Measurements from ENCODE around the gene CMIP. TPM values are rescaled to one million over a fixed set of nuclear protein-coding genes. Genes with fewer than 3 reads are reported as not detected.

The CMIP gene
- total and polyA plus RNA-seq, 3 experiments from 2014 or later = 1.0 to 24.4 (median 23.6) TPM

- peaks cover 0 to 13% (median 3%) of the 10 kb centered on the region in 3 donors for H3K36me3 Mint-ChIP-seq
- peak overlapping the region; percentile 7 for H3K4me3 ChIP-seq (ENCODE audit: low read length)
- POLR2A ChIA-PET = interaction anchor here (0.6 kb wide), 3 partner anchors 36 to 209 kb away, joined by 3 to 7 read pairs (median 3); no protein-coding TSS in a partner anchor
These were observed 271.0 kb downstream of the CMIP start for GRCh38 chr16:81715358-81716196.

GRCh38 chr16:81716478-81717225 lies 272.0 kb downstream of the CMIP start:
- Mint-ChIP-seq H3K27me3 (no peaks in the 10 kb centered on the region), H3K9me3 (no peaks in the 10 kb centered on the region), H3K27ac (peak overlapping the region; percentile 81 to 96 (median 94)), H3K4me3 (peak overlapping the region; percentile 64 to 87 (median 83)), H3K36me3 (peaks cover 0 to 8% (median 1%) of the 10 kb centered on the region in 3 donors), H3K4me1 (peaks cover 45 to 56% (median 56%) of the 10 kb centered on the region in 3 donors)
- ChIA-PET POLR2A (no interaction called here), CTCF (interaction anchor here (0.7 to 1.0 kb wide), 2 partner anchors 20 to 92 kb away, joined by 3 read pairs; no protein-coding TSS in a partner anchor)
- Histone ChIP-seq H3K9me3 (ENCODE audit: low read length) (no peaks in the 10 kb centered on the region), H3K36me3 (ENCODE audit: insufficient read depth, low read length) (no peaks in the 10 kb centered on the region), H3K27ac (ENCODE audit: low read depth, low read length) (no peak overlapping the region), H3K27me3 (ENCODE audit: insufficient read depth, low read length, poor library complexity, severe bottlenecking) (no peaks in the 10 kb centered on the region), H3K4me3 (ENCODE audit: low read length) (no peak overlapping the region), H3K4me1 (ENCODE audit: insufficient read depth, low read length) (peaks cover 42% of the 10 kb centered on the region)
- DNase-seq = peak in 3 of 5 donors; percentile 28 to 77 (median 31)

More at GRCh38 chr16:81715358-81716196, 271.0 kb downstream of the CMIP start:
- H3K9me3 Mint-ChIP-seq = no peaks in the 10 kb centered on the region
- DNase-seq = peak in 4 of 5 donors; percentile 12 to 69 (median 61)
- Histone ChIP-seq H3K27me3 (ENCODE audit: insufficient read depth, low read length, poor library complexity, severe bottlenecking) (no peaks in the 10 kb centered on the region), H3K27ac (ENCODE audit: low read depth, low read length) (no peak overlapping the region), H3K4me1 (ENCODE audit: insufficient read depth, low read length) (peaks cover 42% of the 10 kb centered on the region), H3K36me3 (ENCODE audit: insufficient read depth, low read length) (no peaks in the 10 kb centered on the region), H3K9me3 (ENCODE audit: low read length) (no peaks in the 10 kb centered on the region)
- H3K27ac Mint-ChIP-seq = peak overlapping the region; percentile 4 to 95 (median 94)
- CTCF ChIA-PET = interaction anchor here (0.7 to 3.1 kb wide), 5 partner anchors 15 to 311 kb away, joined by 3 to 17 read pairs (median 4); no protein-coding TSS in a partner anchor
- H3K4me3 Mint-ChIP-seq = peak overlapping the region; percentile 64 to 87 (median 83)
- H3K27me3 Mint-ChIP-seq = no peaks in the 10 kb centered on the region
- H3K4me1 Mint-ChIP-seq = peaks cover 45 to 56% (median 56%) of the 10 kb centered on the region in 3 donors

- H3K4me1 Mint-ChIP-seq = peaks cover 45 to 56% (median 56%) of the 10 kb centered on the region in 3 donors
- Histone ChIP-seq H3K27me3 (ENCODE audit: insufficient read depth, low read length, poor library complexity, severe bottlenecking) (no peaks in the 10 kb centered on the region), H3K27ac (ENCODE audit: low read depth, low read length) (peak overlapping the region; percentile 1), H3K36me3 (ENCODE audit: insufficient read depth, low read length) (no peaks in the 10 kb centered on the region), H3K9me3 (ENCODE audit: low read length) (no peaks in the 10 kb centered on the region), H3K4me1 (ENCODE audit: insufficient read depth, low read length) (peaks cover 42% of the 10 kb centered on the region), H3K4me3 (ENCODE audit: low read length) (no peak overlapping the region)
- DNase-seq = peak in 2 of 5 donors; percentile 15 to 46
- ChIA-PET CTCF (interaction anchor here (0.7 to 1.7 kb wide), 6 partner anchors 9 to 95 kb away, joined by 3 to 14 read pairs (median 4); no protein-coding TSS in a partner anchor), POLR2A (no interaction called here)
- H3K36me3 Mint-ChIP-seq = peaks cover 0 to 2% (median 0%) of the 10 kb centered on the region in 3 donors
- peak overlapping the region; percentile 67 to 89 (median 72) for H3K4me3 Mint-ChIP-seq
- no peaks in the 10 kb centered on the region for H3K9me3 Mint-ChIP-seq
- no peaks in the 10 kb centered on the region for H3K27me3 Mint-ChIP-seq
- H3K27ac Mint-ChIP-seq = peak overlapping the region; percentile 81 to 96 (median 94)
These were observed 273.1 kb downstream of the CMIP start for GRCh38 chr16:81717662-81718189.

- H3K27me3 ChIP-seq (ENCODE audit: insufficient read depth, low read length, poor library complexity, severe bottlenecking) = no peaks in the 10 kb centered on the region
- Mint-ChIP-seq H3K27me3 (no peaks in the 10 kb centered on the region), H3K4me1 (peaks cover 45 to 60% (median 60%) of the 10 kb centered on the region in 3 donors), H3K36me3 (peaks cover 0 to 2% (median 0%) of the 10 kb centered on the region in 3 donors), H3K4me3 (peak overlapping the region; percentile 68 to 89 (median 72)), H3K27ac (peak overlapping the region; percentile 84 to 96 (median 93)), H3K9me3 (no peaks in the 10 kb centered on the region)
- no peaks in the 10 kb centered on the region for H3K9me3 ChIP-seq (ENCODE audit: low read length)
- peak in 1 of 5 donors; percentile 22 for DNase-seq
- CTCF ChIA-PET = interaction anchor here (0.9 to 3.1 kb wide), 7 partner anchors 10 to 315 kb away, joined by 3 to 18 read pairs (median 4); no protein-coding TSS in a partner anchor
- no peaks in the 10 kb centered on the region for H3K36me3 ChIP-seq (ENCODE audit: insufficient read depth, low read length)
- peak overlapping the region; percentile 66 for H3K27ac ChIP-seq (ENCODE audit: low read depth, low read length)
- H3K4me1 ChIP-seq (ENCODE audit: insufficient read depth, low read length) = peaks cover 42% of the 10 kb centered on the region
- H3K4me3 ChIP-seq (ENCODE audit: low read length) = peak overlapping the region; percentile 20
- POLR2A ChIA-PET = interaction anchor here (0.6 to 0.9 kb wide), 2 partner anchors 21 to 95 kb away, joined by 3 read pairs; no protein-coding TSS in a partner anchor
These were observed 274.0 kb downstream of the CMIP start for GRCh38 chr16:81718637-81719036.

GRCh38 chr16:81719993-81720392 lies 275.4 kb downstream of the CMIP start:
- Histone ChIP-seq H3K9me3 (ENCODE audit: low read length) (no peaks in the 10 kb centered on the region), H3K4me1 (ENCODE audit: insufficient read depth, low read length) (peaks cover 35% of the 10 kb centered on the region), H3K36me3 (ENCODE audit: insufficient read depth, low read length) (no peaks in the 10 kb centered on the region), H3K27me3 (ENCODE audit: insufficient read depth, low read length, poor library complexity, severe bottlenecking) (no peaks in the 10 kb centered on the region), H3K27ac (ENCODE audit: low read depth, low read length) (no peak overlapping the region), H3K4me3 (ENCODE audit: low read length) (no peak overlapping the region)
- DNase-seq = no peak
- peaks cover 0 to 2% (median 0%) of the 10 kb centered on the region in 3 donors for H3K36me3 Mint-ChIP-seq
- peak overlapping the region in 4 of 7 donors; percentile 68 to 84 (median 76) for H3K4me3 Mint-ChIP-seq
- H3K27ac Mint-ChIP-seq = peak overlapping the region in 7 of 8 donors; percentile 51 to 95 (median 92)
- CTCF ChIA-PET = interaction anchor here (1.2 to 3.1 kb wide), 3 partner anchors 23 to 316 kb away, joined by 5 to 18 read pairs (median 9); no protein-coding TSS in a partner anchor
- H3K9me3 Mint-ChIP-seq = no peaks in the 10 kb centered on the region
- H3K4me1 Mint-ChIP-seq = peaks cover 39 to 55% (median 49%) of the 10 kb centered on the region in 3 donors
- no peaks in the 10 kb centered on the region for H3K27me3 Mint-ChIP-seq
- POLR2A ChIA-PET = no interaction called here

- Mint-ChIP-seq H3K27ac (peak overlapping the region in 6 of 8 donors; percentile 16 to 85 (median 67)), H3K27me3 (no peaks in the 10 kb centered on the region), H3K36me3 (peaks cover 0 to 2% (median 0%) of the 10 kb centered on the region in 3 donors), H3K9me3 (no peaks in the 10 kb centered on the region), H3K4me1 (peaks cover 27 to 42% (median 37%) of the 10 kb centered on the region in 3 donors), H3K4me3 (no peak overlapping the region)
- DNase-seq = no peak
- Histone ChIP-seq H3K9me3 (ENCODE audit: low read length) (no peaks in the 10 kb centered on the region), H3K27ac (ENCODE audit: low read depth, low read length) (no peak overlapping the region), H3K27me3 (ENCODE audit: insufficient read depth, low read length, poor library complexity, severe bottlenecking) (no peaks in the 10 kb centered on the region), H3K4me3 (ENCODE audit: low read length) (no peak overlapping the region), H3K36me3 (ENCODE audit: insufficient read depth, low read length) (no peaks in the 10 kb centered on the region), H3K4me1 (ENCODE audit: insufficient read depth, low read length) (peaks cover 24% of the 10 kb centered on the region)
- ChIA-PET CTCF (interaction anchor here (1.4 to 4.7 kb wide), 3 partner anchors 98 to 318 kb away, joined by 9 to 33 read pairs (median 18); no protein-coding TSS in a partner anchor), POLR2A (interaction anchor here (0.7 kb wide), 1 partner anchor 90 kb away, joined by 3 read pairs; no protein-coding TSS in a partner anchor)
These were observed 276.6 kb downstream of the CMIP start for GRCh38 chr16:81720973-81721906.

Measured in CD8-positive, alpha-beta memory T cell (primary cell).